A549 treated with Mapracorat at 1 μM for 4 hours (cell line): ENCODE measurements around the gene SCUBE3. TPM values are rescaled to one million over a fixed set of nuclear protein-coding genes. Genes with fewer than 3 reads are reported as not detected.

Experiments
- total RNA-seq: library from RNA; stranded (reverse); fragments of 200-300 nt; extraction: Qiagen RNA extraction; gene quantifications from 5 replicates; pipeline ENCODE4 v1.2.3, GENCODE V29; 2022

SCUBE3 gene
- 0.03 to 0.07 TPM (median 0.05 TPM) in 5 replicates for total RNA-seq

DNA sequence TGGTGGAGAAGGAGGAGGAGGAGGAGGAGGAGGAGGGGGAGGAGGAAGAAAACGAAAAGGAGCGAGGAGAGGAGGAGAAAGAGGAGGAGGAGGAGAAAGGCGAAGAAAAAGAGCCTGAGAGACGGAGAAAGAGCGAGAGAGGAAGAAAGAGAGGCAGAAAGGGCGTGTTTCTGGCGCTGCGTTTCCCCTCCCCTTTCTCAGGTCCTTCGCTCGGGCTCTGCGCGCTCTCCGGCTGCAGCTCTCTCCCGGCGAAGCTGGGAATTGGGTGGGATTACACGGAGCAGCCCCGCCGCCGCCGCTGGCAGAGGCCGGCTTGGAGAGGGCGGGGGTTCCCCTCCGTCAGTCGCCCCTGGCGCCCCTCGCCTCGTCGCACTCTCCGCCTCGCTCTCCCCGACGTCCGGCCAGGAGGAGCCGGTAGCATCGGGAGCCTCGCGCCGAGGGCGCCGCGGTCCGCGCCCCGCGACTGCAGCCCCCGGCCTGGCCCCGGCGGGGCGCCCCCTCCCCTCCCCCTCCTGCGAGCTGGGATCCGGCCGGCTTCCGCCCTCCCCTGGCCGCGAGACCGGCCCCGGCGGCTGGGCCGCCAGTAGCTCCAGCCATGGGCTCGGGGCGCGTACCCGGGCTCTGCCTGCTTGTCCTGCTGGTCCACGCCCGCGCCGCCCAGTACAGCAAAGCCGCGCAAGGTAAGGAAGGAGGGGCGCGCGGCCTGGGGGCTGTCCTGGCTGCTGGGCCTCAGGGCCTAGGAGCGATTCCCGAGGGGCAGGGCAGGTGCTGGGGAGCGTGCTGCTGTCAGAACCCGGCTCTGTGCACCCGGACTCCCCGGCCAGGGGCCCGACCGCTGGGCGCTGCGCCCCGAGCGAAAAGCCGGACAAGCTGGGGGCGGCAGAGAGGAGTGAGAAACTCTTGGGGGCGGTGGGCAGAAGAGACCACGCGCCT lies at the start of gene SCUBE3:
Gene SCUBE3, plus strand, starts transcription at position 133 of the 933 bp plus-strand sequence. Its CDS starts 463 bp downstream, at position 596.

DNA sequence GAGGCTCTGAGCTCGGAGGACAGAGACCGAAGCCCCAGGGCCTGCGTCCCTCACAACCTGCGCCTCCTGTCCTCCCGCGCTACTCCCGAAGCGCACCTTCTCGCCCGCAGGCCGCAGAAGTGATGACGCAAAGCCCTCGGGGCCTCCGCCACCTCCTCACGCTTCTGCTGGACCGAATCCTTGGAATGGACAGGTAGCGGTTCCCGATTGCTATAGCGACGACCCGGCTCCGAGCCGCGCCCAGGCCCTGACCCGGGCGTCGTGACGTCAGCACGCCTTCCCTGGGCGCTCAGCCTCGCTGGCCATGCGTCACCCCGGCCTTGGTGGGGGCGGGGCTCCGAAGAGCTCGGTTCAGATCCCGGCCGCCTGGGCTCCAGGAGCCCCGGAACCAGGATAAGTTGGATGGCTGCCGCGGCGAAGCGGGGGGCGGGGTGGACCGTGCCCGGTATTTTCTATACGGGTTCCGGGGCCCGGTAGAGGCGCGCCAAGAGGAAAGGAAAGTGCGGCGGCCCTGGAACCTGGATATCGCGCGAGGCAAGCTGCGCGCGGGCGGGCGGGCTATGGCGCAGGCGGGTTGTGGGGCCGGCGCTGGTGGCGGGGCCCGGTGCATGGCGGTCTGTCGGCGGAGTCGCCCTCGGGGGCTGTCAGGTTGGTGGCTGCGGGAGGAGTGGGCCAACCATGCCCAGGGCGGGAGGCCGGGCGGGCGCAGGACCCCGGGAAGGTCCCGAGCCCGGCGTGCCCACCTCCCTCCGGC lies 45.6 kb downstream of the SCUBE3 start, which contains the start of gene ZNF76:
Gene ZNF76, plus strand, starts transcription at position 542 of the 754 bp plus-strand sequence. CDS start 21,417 bp downstream, outside the sequence.

DNA sequence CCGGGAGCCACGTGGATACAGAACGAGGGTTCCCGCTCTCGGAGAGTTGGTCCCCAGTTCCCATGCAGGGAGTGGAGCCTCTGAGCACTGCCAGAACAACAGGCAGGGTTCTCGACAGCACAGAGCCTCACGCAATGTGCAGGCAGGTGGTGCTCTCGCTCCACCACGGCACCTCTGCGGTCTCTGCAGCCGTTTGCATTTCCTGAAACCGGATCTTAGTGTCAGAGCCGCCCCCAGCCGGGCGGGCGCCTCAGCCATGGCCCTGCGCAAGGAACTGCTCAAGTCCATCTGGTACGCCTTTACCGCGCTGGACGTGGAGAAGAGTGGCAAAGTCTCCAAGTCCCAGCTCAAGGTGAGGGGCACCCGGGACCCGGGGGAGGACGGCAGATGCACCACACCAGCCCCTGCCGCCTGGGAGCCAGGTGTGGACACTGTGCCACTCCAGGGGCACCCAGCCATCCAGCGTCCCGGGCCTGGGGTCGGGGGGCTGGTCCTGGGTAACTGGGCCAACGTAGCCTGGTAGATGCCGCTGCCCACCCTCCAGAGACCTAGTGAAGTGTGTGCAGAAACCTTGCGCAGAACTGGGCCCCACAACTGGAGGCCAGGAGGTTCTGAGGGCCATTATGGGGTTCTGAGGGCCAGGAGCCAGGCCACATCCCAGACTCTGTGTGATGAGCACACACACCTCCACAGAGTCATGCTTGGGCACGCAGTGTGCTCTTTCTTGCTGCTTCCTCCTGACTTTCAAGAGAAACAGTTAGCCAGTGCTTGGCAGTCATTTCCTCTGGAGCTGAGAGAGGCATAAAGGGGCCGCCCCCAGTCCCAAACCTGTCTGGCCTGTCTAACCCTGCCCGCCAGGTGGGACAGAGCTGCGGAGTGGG lies 84.1 kb downstream of the SCUBE3 start, which contains the start of gene DEF6:
Gene DEF6, plus strand, starts transcription at position 218 of the 881 bp plus-strand sequence. Its CDS starts 39 bp downstream, at position 257.

Other genes with a start within 250 kb of the SCUBE3 start
- not detected in 5 replicates for gene TCP11, start 72.6 kb upstream of the SCUBE3 start, total RNA-seq
- gene ZNF76, start 45.8 kb downstream of the SCUBE3 start, total RNA-seq = 7.7 to 10.6 TPM (median 9.4 TPM) in 5 replicates
- 0.10 to 0.19 TPM in 2 of 5 replicates, not detected in the others for gene DEF6, start 83.9 kb downstream of the SCUBE3 start, total RNA-seq
- 4.6 to 6.7 TPM (median 6.0 TPM) in 5 replicates for gene PPARD, start 128.6 kb downstream of the SCUBE3 start, total RNA-seq
- 3.1 to 3.8 TPM (median 3.6 TPM) in 5 replicates for gene FANCE, start 238.4 kb downstream of the SCUBE3 start, total RNA-seq